Measurements from ENCODE around the gene FAM117B.

Gene FAM117B

DNA sequence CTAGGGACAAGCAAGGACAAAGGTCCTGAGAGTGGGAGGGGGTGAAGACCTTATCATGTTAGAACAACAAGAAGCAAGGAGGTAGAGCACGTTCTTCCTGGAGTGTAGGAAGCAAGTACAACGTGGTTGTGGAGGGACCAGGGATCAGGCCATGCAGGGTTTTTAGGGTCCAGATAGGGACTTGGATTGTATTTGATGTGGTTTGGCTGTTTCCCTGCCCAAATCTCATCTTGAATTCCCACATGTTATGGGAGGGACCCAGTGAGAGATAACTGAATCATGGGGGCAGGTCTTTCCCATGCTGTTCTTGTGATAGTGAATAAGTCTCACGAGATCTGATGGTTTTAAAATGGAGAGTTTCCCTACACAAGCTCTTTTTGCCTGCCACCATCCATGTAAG, 183.6 kb downstream of the FAM117B start:
- DNase-seq = no peak
